A673 (cell line): ENCODE results near the gene MYT1. TPM values are rescaled to one million over a fixed set of nuclear protein-coding genes. Genes with fewer than 3 reads are reported as not detected.
"Not testable (repeated sequence)": the region's sequence is repeated elsewhere in the genome, so short reads cannot be mapped to it uniquely, and the experiment has no call there.

ENCODE experiments used
- BruUV-seq: library from RNA; stranded (reverse); fragments of 400-500 nt; replicated peaks from 2 replicates; lab custom pipeline; 2021; lab: Mats Ljungman, UMichigan
- CTCF ChIA-PET: fragments of 300-600 bp; sonication (Branson Sonifier 250); formaldehyde crosslinking; loops from one replicate; lab custom pipeline; 2022; ENCODE audit warnings: antibody characterized with exemption; lab: Charles Lee
- POLR2A ChIA-PET: fragments of 300-600 bp; sonication (Branson Sonifier 250); formaldehyde crosslinking; loops from one replicate; lab custom pipeline; 2022; ENCODE audit warnings: antibody characterized with exemption; ENCODE audit not compliant: low non-redundant PET; lab: Charles Lee
- DNase-seq: peaks from one replicate; pipeline ENCODE4 v3.0.0-alpha.2; 2015; ENCODE audit warnings: low spot score
- H3K27ac ChIP-seq: fragments of 200-600 bp; sonication (generic); 2 replicates; pipeline ENCODE4 v1.5.1; 2016; ENCODE audit warnings: mixed run types, low read depth, mild to moderate bottlenecking, mixed read lengths, antibody characterized with exemption, low read length; ENCODE audit not compliant: poor library complexity, severe bottlenecking
- H3K27me3 ChIP-seq: fragments of 200-600 bp; sonication (generic); replicated peaks from 2 replicates; pipeline ENCODE4 v1.6.1; 2017; ENCODE audit warnings: mixed run types, low read depth, mild to moderate bottlenecking, mixed read lengths, antibody characterized with exemption, low read length; ENCODE audit not compliant: insufficient read depth, poor library complexity
- H3K36me3 ChIP-seq: fragments of 200-600 bp; sonication (generic); 2 replicates; pipeline ENCODE4 v1.6.1; 2016; ENCODE audit warnings: mixed run types, mild to moderate bottlenecking, mixed read lengths, antibody characterized with exemption, low read length; ENCODE audit not compliant: insufficient read depth, poor library complexity, severe bottlenecking
- H3K4me1 ChIP-seq: fragments of 200-600 bp; sonication (generic); 2 replicates; pipeline ENCODE4 v1.6.1; 2017; ENCODE audit warnings: mixed run types, mild to moderate bottlenecking, mixed read lengths, antibody characterized with exemption, low read length; ENCODE audit not compliant: insufficient read depth, poor library complexity, severe bottlenecking
- H3K4me3 ChIP-seq: fragments of 200-600 bp; sonication (generic); 2 replicates; pipeline ENCODE4 v1.5.1; 2016; ENCODE audit warnings: low read depth, mixed run types, mild to moderate bottlenecking, mixed read lengths, low read length; ENCODE audit not compliant: poor library complexity, severe bottlenecking
- H3K9me3 ChIP-seq: fragments of 200-600 bp; sonication (generic); 2 replicates; pipeline ENCODE4 v1.6.1; 2016; ENCODE audit warnings: mixed run types, low read depth, mild to moderate bottlenecking, mixed read lengths, antibody characterized with exemption, low read length; ENCODE audit not compliant: poor library complexity, severe bottlenecking
- CTCF ChIP-seq: fragments of 300-800, 200-600 bp; sonication (generic); conservative IDR thresholded peaks from 2 replicates; pipeline ENCODE4 v1.5.1; 2017; ENCODE audit warnings: low read depth, mild to moderate bottlenecking, antibody characterized with exemption, low read length, moderate library complexity, mixed read lengths
- EZH2 ChIP-seq: fragments of 200-600 bp; sonication (generic); IDR thresholded peaks from 2 replicates; pipeline ENCODE4 v1.6.1; 2017; ENCODE audit warnings: borderline replicate concordance, low read depth, mild to moderate bottlenecking, mixed read lengths, antibody characterized with exemption, low read length; ENCODE audit not compliant: poor library complexity, severe bottlenecking
- intact Hi-C: fragments of 100-400 bp; cut with micrococcal nuclease; formaldehyde crosslinking; loops from one replicate; pipeline ENCODE4 v1.10.0; 2022; ENCODE audit not compliant: unreplicated experiment
- total RNA-seq: library from RNA; stranded (reverse); gene quantifications from 2 replicates; pipeline ENCODE4 v1.2.3, GENCODE V29; 2021

MYT1 gene
- total RNA-seq, 1 experiment from 2014 or later, result not detected

- intact Hi-C loops, result no loop called here
- Histone ChIP-seq H3K9me3 (no peaks in the 10 kb centered on the region), H3K27ac (no peak overlapping the region), H3K27me3 (peaks cover 36% of the 10 kb centered on the region), H3K4me3 (no peak overlapping the region), H3K36me3 (no peaks in the 10 kb centered on the region), H3K4me1 (no peaks in the 10 kb centered on the region)
- ChIA-PET POLR2A (no interaction called here), CTCF (interaction anchor here (0.5 to 0.7 kb wide), 2 partner anchors 48 to 52 kb away, joined by 3 to 5 read pairs; partner anchors contain the start of gene RGS19)
- no TSS peak for BruUV-seq
- TF ChIP-seq EZH2, result no peak
- peak; percentile 50 for TF ChIP-seq CTCF
- peak; percentile 60 for DNase-seq
Measured at GRCh38 chr20:64131406-64131805, 32.8 kb upstream of the MYT1 start.

DNA sequence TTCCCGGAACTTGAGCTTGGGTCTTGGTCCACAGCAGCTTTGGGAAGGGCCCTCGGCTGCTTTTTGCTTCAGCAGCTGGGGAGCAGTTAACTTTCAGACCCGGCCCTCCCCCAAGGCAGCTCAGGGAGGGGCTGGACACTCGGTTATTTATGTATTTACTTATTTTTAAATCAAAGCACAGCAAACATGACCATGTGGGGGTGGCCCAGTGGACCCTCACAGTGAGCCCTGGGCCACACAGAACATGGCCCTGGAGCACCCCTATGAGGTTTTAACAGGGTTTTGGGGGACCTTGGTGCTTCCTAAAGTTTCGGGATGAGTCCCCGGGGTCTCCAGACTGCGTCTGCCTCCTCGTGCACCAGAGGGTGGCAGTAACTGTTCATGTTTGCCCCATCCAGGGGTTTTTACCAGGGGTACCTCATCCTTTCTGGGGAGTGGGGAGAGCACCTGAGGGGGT is 30.3 kb upstream of the MYT1 start:
- no peaks in the 10 kb centered on the region for H3K9me3 ChIP-seq
- POLR2A ChIA-PET, result no interaction called here
- intact Hi-C loops, result no loop called here
- H3K27me3 ChIP-seq, result peaks cover 24% of the 10 kb centered on the region
- CTCF ChIA-PET, result no interaction called here
- H3K4me3 ChIP-seq, result no peak overlapping the region
- DNase-seq, result peak; percentile 26
- no TSS peak for BruUV-seq
- H3K27ac ChIP-seq, result no peak overlapping the region
- H3K4me1 ChIP-seq, result no peaks in the 10 kb centered on the region
- TF ChIP-seq EZH2 (no peak), CTCF (peak; percentile 41; the same call in 1 of the 2 replicates)
- no peaks in the 10 kb centered on the region for H3K36me3 ChIP-seq

- CTCF ChIA-PET, H3K4me1 ChIP-seq, DNase-seq, H3K36me3 ChIP-seq, POLR2A ChIA-PET, intact Hi-C loops, H3K9me3 ChIP-seq, H3K27ac ChIP-seq, H3K4me3 ChIP-seq, BruUV-seq: not testable (repeated sequence)
- peaks cover 17% of the 10 kb centered on the region for H3K27me3 ChIP-seq
Measured at GRCh38 chr20:64134744-64135143, 29.5 kb upstream of the MYT1 start.
